Kidney epithelial cell (primary cell): ENCODE data around the gene SSBP2. TPM values are rescaled to one million over a fixed set of nuclear protein-coding genes. Genes with fewer than 3 reads are reported as not detected.

ENCODE experiments used
- DNase-seq: peaks from one replicate; pipeline ENCODE4 v3.0.0-alpha.2; 2010; ENCODE audit warnings: low read depth
- H3K27me3 ChIP-seq: 2 replicates; pipeline ENCODE4 v1.6.0; 2011; ENCODE audit warnings: low read length; ENCODE audit not compliant: control insufficient read depth, insufficient read depth
- H3K36me3 ChIP-seq: 2 replicates; pipeline ENCODE4 v1.5.1; 2011; ENCODE audit warnings: low read length; ENCODE audit not compliant: control insufficient read depth, insufficient read depth
- H3K4me3 ChIP-seq: 2 replicates; pipeline ENCODE4 v1.5.1; 2011; ENCODE audit warnings: low read depth, mild to moderate bottlenecking, control low read depth, low read length
- CTCF ChIP-seq: IDR thresholded peaks from 2 replicates; pipeline ENCODE4 v1.5.1; 2011; ENCODE audit warnings: mild to moderate bottlenecking, moderate library complexity, low read length, control low read depth, inconsistent platforms; ENCODE audit not compliant: insufficient read depth, poor library complexity, severe bottlenecking
- total RNA-seq: library from RNA; depleted of rRNA; stranded (reverse); fragments of >200 nt; gene quantifications from 2 replicates; pipeline ENCODE4 v1.2.3, GENCODE V29; 2015

Gene SSBP2
- total RNA-seq, 1 donor from 2014 or later: 5.3 TPM

DNA sequence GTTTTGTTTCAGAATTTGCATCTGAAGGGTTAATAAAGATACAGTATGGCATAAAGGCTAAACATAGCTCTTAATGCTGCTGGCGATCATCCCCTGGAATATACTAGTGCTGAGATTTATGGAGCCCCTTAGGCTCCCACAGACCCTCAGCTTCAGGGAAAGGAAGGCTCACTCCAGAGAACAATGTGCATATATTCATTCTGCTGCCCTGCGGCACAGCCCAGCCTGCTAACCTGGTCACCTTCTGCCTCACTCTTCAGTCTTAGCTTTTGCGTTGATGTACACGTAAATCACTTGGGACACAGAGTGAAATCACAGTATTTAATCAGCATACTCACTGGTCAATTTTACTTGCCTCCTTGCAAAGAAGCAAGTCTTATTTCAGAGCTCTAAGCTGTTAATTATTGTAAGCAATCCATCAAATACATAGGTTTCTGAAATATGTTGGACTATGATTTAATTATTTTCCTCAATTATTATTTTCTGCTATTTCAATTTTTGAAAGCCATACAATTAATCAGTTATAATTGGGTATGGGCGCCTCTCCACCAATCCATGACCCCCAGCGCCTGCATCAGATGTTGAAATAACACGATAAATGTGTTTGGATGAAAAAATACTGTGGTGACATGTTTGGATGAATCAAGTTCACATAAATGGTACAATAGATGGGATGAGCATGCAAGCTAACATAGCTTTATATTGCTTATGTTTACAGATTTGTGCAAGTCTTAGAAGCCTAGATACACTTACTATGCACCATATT, 345.6 kb downstream of the SSBP2 start:
- TF ChIP-seq CTCF: no peak
- peaks cover 2% of the 10 kb centered on the region for H3K27me3 ChIP-seq

DNA sequence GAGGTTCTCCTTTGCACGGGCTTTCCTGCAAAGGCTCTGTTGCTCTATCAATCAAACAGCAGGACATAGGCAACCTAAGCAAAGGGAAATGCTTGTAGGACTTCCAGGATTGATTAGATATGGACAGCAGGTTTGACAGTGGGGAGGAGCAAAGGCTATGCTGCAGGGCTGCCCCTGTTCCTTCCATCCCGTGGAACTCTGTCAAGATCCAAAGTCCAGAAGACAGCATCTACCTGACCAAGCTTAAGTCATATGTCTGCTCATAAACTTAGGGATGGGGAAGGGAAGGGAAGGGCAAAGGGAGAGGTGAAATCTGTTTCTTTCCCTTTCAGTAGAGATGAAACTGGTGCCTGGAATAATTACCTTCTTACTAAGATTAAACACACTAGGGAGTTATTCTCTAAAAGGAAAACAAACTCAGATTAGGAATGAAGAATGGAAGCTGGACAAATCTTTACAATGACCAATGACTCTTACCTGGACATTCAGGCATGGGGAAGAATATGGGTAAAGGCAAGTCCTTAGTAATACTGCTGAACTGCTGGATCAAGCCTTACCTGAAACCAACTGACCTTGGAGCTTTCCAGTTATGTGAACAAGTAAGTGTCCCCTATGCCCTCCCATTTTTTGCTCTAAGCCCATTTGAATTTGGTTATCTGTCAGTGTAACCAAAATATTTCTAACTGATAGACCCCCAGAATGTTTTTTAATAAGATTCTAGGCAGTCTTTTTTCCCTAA, 348.5 kb downstream of the SSBP2 start:
- H3K4me3 ChIP-seq: no peak overlapping the region
- no peak for TF ChIP-seq CTCF
- H3K27me3 ChIP-seq: peaks cover 2% of the 10 kb centered on the region
- no peaks in the 10 kb centered on the region for H3K36me3 ChIP-seq
- DNase-seq: no peak

More for the DNA sequence above, 345.6 kb downstream of the SSBP2 start:
- DNase-seq: no peak
- no peak overlapping the region for H3K4me3 ChIP-seq
- H3K36me3 ChIP-seq: no peaks in the 10 kb centered on the region

DNA sequence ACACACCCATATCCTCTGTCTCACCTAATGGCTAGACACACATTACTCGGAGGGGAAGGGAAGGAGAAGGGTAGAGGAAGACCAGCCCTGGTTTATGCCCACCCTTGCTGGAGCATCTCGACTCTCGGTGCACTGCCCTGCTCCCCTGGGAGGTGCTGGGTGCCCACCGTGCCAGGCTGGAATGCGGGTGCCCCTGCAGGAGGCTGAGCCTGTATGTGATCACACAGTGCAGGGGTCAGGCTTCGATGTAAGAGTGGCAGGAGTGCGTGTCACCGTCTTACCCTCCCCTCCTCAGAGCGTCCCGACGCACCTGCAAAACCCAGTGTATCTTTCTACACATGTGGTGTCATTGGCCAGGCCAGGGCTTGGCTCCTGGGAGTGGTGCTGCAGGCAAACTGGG, 349.6 kb downstream of the SSBP2 start:
- TF ChIP-seq CTCF: no peak
- Histone ChIP-seq H3K4me3 (no peak overlapping the region), H3K36me3 (no peaks in the 10 kb centered on the region), H3K27me3 (peaks cover 2% of the 10 kb centered on the region)
- DNase-seq: no peak

DNA sequence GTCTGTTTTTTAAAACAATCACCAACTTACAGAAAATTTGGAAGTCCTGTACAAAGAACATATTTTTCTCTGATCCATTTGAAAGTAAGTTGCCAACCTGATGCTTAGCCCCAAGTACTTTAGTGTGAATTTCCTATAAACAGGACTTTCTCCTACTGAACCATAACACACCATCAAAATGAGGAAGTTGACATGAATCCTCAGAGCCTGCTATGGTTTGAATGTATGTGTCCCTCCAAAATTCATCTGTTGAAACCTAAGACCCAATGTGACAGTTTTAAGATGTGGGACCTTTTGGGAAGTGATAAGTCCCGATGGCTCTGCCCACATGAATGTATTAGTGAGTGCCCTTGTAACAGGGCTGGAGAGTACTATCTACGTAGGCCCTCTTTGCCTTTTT, 350.5 kb downstream of the SSBP2 start:
- DNase-seq: no peak
- no peak for TF ChIP-seq CTCF
- H3K4me3 ChIP-seq: no peak overlapping the region
- H3K27me3 ChIP-seq: peaks cover 2% of the 10 kb centered on the region
- H3K36me3 ChIP-seq: no peaks in the 10 kb centered on the region

- H3K4me3 ChIP-seq: no peak overlapping the region
- peaks cover 2% of the 10 kb centered on the region for H3K27me3 ChIP-seq
- H3K36me3 ChIP-seq: no peaks in the 10 kb centered on the region
- TF ChIP-seq CTCF: no peak
- no peak for DNase-seq
These were observed 352.2 kb downstream of the SSBP2 start for GRCh38 chr5:81398741-81399140.

- no peak for DNase-seq
- no peak for TF ChIP-seq CTCF
- H3K27me3 ChIP-seq: peaks cover 1% of the 10 kb centered on the region
- H3K36me3 ChIP-seq: no peaks in the 10 kb centered on the region
- no peak overlapping the region for H3K4me3 ChIP-seq
These were observed 353.7 kb downstream of the SSBP2 start for GRCh38 chr5:81397176-81397575.
